Chondrocyte (in vitro differentiated cells): ENCODE results near the gene DHH. TPM values are rescaled to one million over a fixed set of nuclear protein-coding genes. Genes with fewer than 3 reads are reported as not detected.

Source experiments
- DNase-seq: peaks from one replicate; pipeline ENCODE4 v3.0.0; 2021; ENCODE audit warnings: mixed read lengths, low spot score
- H3K27ac Mint-ChIP-seq: one replicate; pipeline ENCODE4 v1.8.0; 2021; ENCODE audit warnings: mild to moderate bottlenecking, moderate library complexity, mixed read lengths; ENCODE audit not compliant: unreplicated experiment
- H3K27me3 Mint-ChIP-seq: 2 replicates; pipeline ENCODE4 v1.8.0; 2021; ENCODE audit warnings: low read depth, mixed read lengths
- H3K36me3 Mint-ChIP-seq: 2 replicates; pipeline ENCODE4 v1.8.0; 2021; ENCODE audit warnings: low read depth, mixed read lengths
- H3K4me1 Mint-ChIP-seq: 2 replicates; pipeline ENCODE4 v1.8.0; 2021; ENCODE audit warnings: low read depth, mild to moderate bottlenecking, mixed read lengths
- H3K4me3 Mint-ChIP-seq: one replicate; pipeline ENCODE4 v1.8.0; 2021; ENCODE audit warnings: mild to moderate bottlenecking, moderate library complexity, mixed read lengths; ENCODE audit not compliant: unreplicated experiment
- H3K9me3 Mint-ChIP-seq: 2 replicates; pipeline ENCODE4 v1.8.0; 2021; ENCODE audit warnings: low read depth, mixed read lengths
- total RNA-seq: library from RNA; stranded (reverse); gene quantifications from 3 replicates; pipeline ENCODE4 v1.2.1, GENCODE V29; 2021
- TF ChIP-seq, protein P1 (sequence below): fragments of 200-600 bp; sonication (generic); IDR thresholded peaks from 2 replicates; pipeline ENCODE4 v1.5.0; 2021; ENCODE audit warnings: antibody characterized with exemption, mild to moderate bottlenecking, moderate library complexity

The DHH gene
- total RNA-seq, 1 donor from 2014 or later = not detected

DNA sequence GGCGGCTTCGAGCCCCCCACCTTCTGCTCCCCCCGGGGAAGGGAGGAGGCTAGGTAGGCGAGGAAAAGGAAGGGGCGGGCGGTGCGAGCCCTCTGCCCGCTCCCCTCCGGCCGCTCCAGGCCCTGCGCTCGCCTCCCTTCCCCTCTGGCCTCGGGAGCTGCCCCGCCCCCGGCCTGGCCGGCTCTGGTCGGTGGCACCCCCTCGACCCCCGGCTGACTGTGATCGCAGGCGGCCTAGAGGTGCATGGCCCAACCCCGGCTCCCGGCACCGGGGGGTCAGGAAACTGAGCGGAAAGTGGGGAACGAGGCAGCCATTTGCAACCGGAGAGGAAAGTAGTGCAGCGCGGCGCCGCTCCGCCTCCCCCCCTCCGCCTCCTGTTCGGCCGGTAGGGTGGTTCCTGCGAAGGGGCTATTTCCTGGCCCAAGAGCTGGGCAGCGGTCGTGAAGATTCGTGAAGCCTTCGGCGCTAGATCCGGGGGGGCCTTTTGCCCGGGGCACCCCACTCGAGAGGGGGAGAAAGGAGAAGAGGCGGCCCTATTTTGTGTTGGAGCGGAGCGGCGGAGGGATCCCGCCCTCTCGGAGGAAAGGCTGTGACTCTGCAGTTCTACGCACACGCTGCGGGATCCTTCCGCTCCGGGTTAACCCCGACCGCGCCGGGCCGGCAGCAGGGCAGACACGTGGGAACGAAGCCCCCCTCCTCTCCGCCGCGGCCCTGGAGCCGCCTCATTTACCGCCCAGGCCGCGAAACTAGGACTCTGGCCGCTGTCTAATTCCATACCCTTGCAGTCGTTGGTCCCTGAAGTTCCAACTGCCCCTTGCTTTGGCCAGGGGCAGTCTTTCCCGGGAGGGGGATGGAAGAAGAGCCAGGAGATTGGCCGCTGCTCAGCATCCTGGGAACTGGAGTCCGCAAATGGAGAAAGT, 34.1 kb downstream of the DHH start, which contains the start of gene KMT2D:
KMT2D (minus strand) TSS at position 558 of the 920 bp plus-strand sequence. CDS start 5,470 bp downstream, outside the sequence.
- TF ChIP-seq, protein P1, sequence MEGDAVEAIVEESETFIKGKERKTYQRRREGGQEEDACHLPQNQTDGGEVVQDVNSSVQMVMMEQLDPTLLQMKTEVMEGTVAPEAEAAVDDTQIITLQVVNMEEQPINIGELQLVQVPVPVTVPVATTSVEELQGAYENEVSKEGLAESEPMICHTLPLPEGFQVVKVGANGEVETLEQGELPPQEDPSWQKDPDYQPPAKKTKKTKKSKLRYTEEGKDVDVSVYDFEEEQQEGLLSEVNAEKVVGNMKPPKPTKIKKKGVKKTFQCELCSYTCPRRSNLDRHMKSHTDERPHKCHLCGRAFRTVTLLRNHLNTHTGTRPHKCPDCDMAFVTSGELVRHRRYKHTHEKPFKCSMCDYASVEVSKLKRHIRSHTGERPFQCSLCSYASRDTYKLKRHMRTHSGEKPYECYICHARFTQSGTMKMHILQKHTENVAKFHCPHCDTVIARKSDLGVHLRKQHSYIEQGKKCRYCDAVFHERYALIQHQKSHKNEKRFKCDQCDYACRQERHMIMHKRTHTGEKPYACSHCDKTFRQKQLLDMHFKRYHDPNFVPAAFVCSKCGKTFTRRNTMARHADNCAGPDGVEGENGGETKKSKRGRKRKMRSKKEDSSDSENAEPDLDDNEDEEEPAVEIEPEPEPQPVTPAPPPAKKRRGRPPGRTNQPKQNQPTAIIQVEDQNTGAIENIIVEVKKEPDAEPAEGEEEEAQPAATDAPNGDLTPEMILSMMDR = peak; percentile 70
- no peaks in the 10 kb centered on the region for H3K27me3 Mint-ChIP-seq
- H3K27ac Mint-ChIP-seq = peak within 1 kb of the TSS; percentile 97
- H3K36me3 Mint-ChIP-seq = peaks cover 2% of the 10 kb centered on the region
- peaks cover 48% of the 10 kb centered on the region for H3K4me1 Mint-ChIP-seq
- H3K9me3 Mint-ChIP-seq = no peaks in the 10 kb centered on the region
- peak within 1 kb of the TSS; percentile 95 for H3K4me3 Mint-ChIP-seq
- peak; percentile 97 for DNase-seq

DNA sequence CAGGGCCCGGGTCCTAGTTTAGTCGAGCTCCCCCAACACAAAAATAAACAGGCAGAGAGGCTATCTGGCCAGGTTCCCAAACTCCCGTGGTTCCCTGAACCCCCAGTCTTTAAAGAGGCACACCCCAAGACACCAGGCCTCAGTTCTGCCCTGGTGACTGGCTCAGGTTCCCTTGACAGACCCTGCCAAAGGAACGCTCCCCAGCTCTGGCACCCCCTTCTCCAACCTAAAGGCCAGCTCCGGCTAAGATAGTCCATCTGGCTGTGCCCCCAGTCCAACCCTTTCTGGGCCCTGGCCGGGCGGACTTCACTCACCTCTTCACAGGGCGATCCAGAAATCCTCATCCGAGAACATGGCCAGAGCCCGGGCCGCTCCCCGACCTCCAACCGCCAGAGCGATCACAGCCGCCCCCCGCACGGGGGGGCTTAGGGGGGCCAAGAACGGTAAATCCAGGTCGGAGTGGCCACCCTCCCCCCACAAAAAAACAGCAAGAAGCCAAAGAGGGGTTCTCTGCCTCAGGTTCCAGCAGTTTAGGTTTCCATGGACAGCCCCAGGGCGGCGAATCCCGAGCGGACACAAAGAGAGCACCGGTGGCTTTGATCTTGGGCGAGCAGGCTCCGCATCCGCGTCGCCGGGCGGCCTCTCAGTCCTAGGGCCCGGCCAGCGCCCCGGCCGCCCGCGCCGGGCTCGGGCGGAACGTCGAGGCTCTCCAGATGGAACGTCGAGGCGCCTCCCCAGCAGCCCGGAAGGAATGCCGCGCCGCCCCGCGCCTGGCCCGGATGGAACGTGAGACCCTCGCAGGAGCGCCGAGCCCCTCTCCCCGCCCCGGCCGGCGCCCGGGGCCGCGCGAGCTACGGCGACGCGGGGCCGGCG, 35.1 kb downstream of the DHH start:
- no peak for DNase-seq
- H3K4me3 Mint-ChIP-seq = peak overlapping the region; percentile 95
- H3K36me3 Mint-ChIP-seq = peaks cover 8% of the 10 kb centered on the region
- H3K27me3 Mint-ChIP-seq = no peaks in the 10 kb centered on the region
- no peaks in the 10 kb centered on the region for H3K9me3 Mint-ChIP-seq
- TF ChIP-seq, protein P1 = no peak
- peak overlapping the region; percentile 93 for H3K27ac Mint-ChIP-seq
- H3K4me1 Mint-ChIP-seq = peaks cover 57% of the 10 kb centered on the region

DNA sequence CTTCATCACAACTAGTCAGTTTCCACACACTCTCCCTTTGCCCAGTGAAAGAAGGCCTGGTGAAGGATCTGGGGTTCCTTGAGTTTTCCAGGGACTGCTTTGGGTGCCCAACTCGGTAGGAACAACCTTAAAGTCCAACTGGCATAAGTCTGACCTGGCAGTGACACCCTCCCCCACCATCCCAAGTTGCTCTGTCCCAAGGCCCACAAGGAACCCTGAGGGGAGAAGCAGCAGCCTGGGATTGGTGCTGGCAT, 35.6 kb downstream of the DHH start:
- peak overlapping the region; percentile 93 for H3K27ac Mint-ChIP-seq
- DNase-seq = no peak
- no peaks in the 10 kb centered on the region for H3K27me3 Mint-ChIP-seq
- TF ChIP-seq, protein P1 = no peak
- peak overlapping the region; percentile 95 for H3K4me3 Mint-ChIP-seq
- H3K9me3 Mint-ChIP-seq = no peaks in the 10 kb centered on the region
- peaks cover 8% of the 10 kb centered on the region for H3K36me3 Mint-ChIP-seq
- peaks cover 55% of the 10 kb centered on the region for H3K4me1 Mint-ChIP-seq

GRCh38 chr12:49058366-49059044, 36.1 kb downstream of the DHH start:
- Mint-ChIP-seq H3K4me3 (peak overlapping the region; percentile 95), H3K36me3 (peaks cover 8% of the 10 kb centered on the region), H3K9me3 (no peaks in the 10 kb centered on the region), H3K4me1 (peaks cover 52% of the 10 kb centered on the region), H3K27me3 (no peaks in the 10 kb centered on the region), H3K27ac (peak overlapping the region; percentile 93)
- TF ChIP-seq, protein P1 = no peak
- DNase-seq = no peak

DNA sequence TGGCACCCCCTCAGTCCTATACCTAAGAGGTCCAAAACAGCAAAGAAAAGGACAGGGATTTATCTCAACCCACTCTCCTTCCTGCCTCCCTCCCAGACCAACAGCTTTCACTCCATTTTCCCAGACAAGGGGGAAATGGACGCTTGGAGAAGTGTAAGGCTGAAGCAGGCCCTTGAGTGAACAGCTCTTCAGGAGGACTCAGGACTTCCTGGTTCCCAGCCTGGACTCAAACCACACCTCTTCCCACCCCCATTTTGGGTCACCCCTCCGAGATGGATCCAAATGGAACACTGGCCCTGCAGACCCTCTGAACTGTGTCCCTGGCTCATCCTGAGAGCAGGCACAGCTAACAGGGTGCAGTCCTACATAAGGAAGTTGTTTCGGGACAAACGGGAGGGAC, 36.7 kb downstream of the DHH start:
- Mint-ChIP-seq H3K4me1 (peaks cover 52% of the 10 kb centered on the region), H3K27me3 (no peaks in the 10 kb centered on the region), H3K27ac (peak overlapping the region; percentile 93), H3K9me3 (no peaks in the 10 kb centered on the region), H3K4me3 (peak overlapping the region; percentile 95), H3K36me3 (peaks cover 12% of the 10 kb centered on the region)
- TF ChIP-seq, protein P1 = no peak
- no peak for DNase-seq
